ENCODE data around the gene TTC23. TPM values are rescaled to one million over a fixed set of nuclear protein-coding genes. Genes with fewer than 3 reads are reported as not detected.

The TTC23 gene
- total RNA-seq, 2 donors from 2014 or later, result 6.2 to 26.4 TPM

DNA sequence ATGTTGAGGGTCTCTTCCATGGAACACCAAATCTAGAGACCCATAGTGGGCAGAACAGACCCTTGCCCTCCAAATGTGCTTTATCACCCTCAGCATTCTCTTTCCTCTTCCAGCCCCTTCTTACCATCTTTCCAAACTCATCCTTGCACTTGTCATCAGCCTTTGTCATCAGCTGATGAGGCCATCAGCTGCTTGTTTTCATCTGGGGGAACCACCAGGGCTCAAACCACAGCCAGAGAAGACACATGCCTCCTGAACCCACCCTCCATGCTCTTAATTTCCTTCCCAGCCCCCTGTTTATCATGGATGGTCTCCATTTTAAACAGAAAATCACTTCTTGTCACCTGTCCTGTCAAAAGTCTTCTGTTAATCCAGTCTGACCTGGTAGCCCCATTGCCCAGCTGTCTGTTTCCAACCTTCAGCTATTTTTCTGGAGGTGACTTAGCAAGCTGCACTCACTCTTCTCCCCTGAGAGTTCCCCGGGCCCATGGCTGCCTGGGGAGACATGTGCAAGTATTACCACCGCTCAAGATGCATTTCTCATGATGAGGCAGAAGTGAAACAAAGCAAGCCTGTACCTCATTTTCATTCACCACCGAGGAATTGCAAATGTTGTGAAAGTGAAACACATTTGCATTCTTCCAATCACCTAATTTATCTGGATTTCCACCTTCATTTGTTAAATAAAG lies 159.2 kb downstream of the TTC23 start:
- H3K36me3 ChIP-seq (replicated peaks in 1 of 2; ENCODE audit: insufficient read depth in 1 of 2, low read depth in 2 of 2), result no peaks in the 10 kb centered on the region
- intact Hi-C loops (cut with DNase I), result no loop called here
- no peaks in the 10 kb centered on the region for H3K4me1 ChIP-seq
- no peak overlapping the region for H3K27ac ChIP-seq
- no peak for TF ChIP-seq POLR2A (IDR thresholded peaks at IDR 0.05)
- TF ChIP-seq, protein P1, sequence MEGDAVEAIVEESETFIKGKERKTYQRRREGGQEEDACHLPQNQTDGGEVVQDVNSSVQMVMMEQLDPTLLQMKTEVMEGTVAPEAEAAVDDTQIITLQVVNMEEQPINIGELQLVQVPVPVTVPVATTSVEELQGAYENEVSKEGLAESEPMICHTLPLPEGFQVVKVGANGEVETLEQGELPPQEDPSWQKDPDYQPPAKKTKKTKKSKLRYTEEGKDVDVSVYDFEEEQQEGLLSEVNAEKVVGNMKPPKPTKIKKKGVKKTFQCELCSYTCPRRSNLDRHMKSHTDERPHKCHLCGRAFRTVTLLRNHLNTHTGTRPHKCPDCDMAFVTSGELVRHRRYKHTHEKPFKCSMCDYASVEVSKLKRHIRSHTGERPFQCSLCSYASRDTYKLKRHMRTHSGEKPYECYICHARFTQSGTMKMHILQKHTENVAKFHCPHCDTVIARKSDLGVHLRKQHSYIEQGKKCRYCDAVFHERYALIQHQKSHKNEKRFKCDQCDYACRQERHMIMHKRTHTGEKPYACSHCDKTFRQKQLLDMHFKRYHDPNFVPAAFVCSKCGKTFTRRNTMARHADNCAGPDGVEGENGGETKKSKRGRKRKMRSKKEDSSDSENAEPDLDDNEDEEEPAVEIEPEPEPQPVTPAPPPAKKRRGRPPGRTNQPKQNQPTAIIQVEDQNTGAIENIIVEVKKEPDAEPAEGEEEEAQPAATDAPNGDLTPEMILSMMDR (IDR thresholded peaks at IDR 0.05), result no peak
- H3K9me3 ChIP-seq, result no peaks in the 10 kb centered on the region
- DNase-seq (no peak), ATAC-seq (no peak)
- H3K27me3 ChIP-seq, result no peaks in the 10 kb centered on the region
- WGBS, 2 donors, result 64 to 85% methylated on average over 3 of the region's 3 CpGs
- H3K4me3 ChIP-seq, result no peak overlapping the region

DNA sequence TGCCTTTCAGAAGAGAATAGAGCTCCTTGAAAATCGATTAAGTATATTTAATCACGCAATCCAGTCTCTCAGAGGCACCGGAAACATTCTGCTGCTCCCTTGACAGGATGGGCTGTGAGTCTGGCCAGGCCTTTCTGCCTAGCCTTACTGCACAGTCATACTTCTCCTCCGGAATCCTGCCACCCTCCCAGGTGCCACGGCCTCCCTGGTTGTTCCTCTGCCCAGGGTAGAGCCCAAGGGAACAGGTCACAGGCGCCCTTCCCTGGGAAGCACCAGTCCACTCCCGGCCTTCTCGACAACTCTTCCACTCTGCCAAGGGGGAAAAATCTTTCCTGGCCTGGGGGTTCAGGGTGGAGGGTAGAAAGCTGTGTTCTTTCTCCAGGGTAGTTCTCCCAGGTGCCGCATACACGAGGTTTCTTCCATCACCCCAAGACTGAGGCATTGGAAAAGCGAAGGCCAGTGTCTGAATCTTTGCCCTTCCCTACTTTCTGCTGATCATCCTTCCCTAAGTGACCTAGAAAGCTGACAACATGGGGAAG lies 161.9 kb downstream of the TTC23 start:
- no peak overlapping the region for H3K4me3 ChIP-seq
- WGBS, 2 donors, result 78 to 86% methylated on average over 11 of the region's 11 CpGs
- no peak for ATAC-seq
- no peaks in the 10 kb centered on the region for H3K36me3 ChIP-seq (replicated peaks in 1 of 2; ENCODE audit: insufficient read depth in 1 of 2, low read depth in 2 of 2)
- H3K4me1 ChIP-seq, result no peaks in the 10 kb centered on the region
- no peak for DNase-seq
- no peaks in the 10 kb centered on the region for H3K9me3 ChIP-seq
- intact Hi-C loops (cut with DNase I), result no loop called here
- TF ChIP-seq, protein P1 (IDR thresholded peaks at IDR 0.05), result no peak
- TF ChIP-seq POLR2A (IDR thresholded peaks at IDR 0.05), result no peak
- H3K27ac ChIP-seq, result no peak overlapping the region
- no peaks in the 10 kb centered on the region for H3K27me3 ChIP-seq

GRCh38 chr15:99086327-99086667 lies 163.1 kb downstream of the TTC23 start:
- DNase-seq (no peak), ATAC-seq (no peak)
- Histone ChIP-seq H3K27me3 (no peaks in the 10 kb centered on the region), H3K36me3 (replicated peaks in 1 of 2; ENCODE audit: insufficient read depth in 1 of 2, low read depth in 2 of 2) (no peaks in the 10 kb centered on the region), H3K9me3 (no peaks in the 10 kb centered on the region), H3K4me3 (no peak overlapping the region), H3K27ac (no peak overlapping the region), H3K4me1 (no peaks in the 10 kb centered on the region)
- 93% methylated on average over 2 of the region's 2 CpGs for WGBS, 2 donors
- intact Hi-C loops (cut with DNase I), result no loop called here
- TF ChIP-seq, protein P1 (IDR thresholded peaks at IDR 0.05), result no peak
- no peak for TF ChIP-seq POLR2A (IDR thresholded peaks at IDR 0.05)

Other genes with a start within 250 kb of the TTC23 start
- gene PGPEP1L, start 241.8 kb downstream of the TTC23 start, total RNA-seq, result not detected
- gene SYNM, start 144.5 kb downstream of the TTC23 start, total RNA-seq, result 1 to 10 TPM; 5.7 to 8.2 TPM
- gene LRRC28, start 1.9 kb upstream of the TTC23 start, total RNA-seq, result 10 to 100 TPM; 13.0 to 59.3 TPM